Dedifferentiated amniotic fluid mesenchymal stem cell (primary cell): Measurements from ENCODE around the gene UBE2J2.

ENCODE experiments used
- DNase-seq: peaks from one replicate; pipeline ENCODE4 v3.0.0-alpha.2; 2016; ENCODE audit errors: extremely low spot score

UBE2J2 gene

GRCh38 chr1:1211541-1212441, 61.9 kb downstream of the UBE2J2 start:
- DNase-seq = no peak

- no peak for DNase-seq
These were observed 62.7 kb downstream of the UBE2J2 start for GRCh38 chr1:1210726-1211540.

- DNase-seq = no peak
These were observed 64.8 kb downstream of the UBE2J2 start for GRCh38 chr1:1208713-1209433.

GRCh38 chr1:1207571-1207892, 66.1 kb downstream of the UBE2J2 start:
- DNase-seq = no peak

GRCh38 chr1:1206966-1207531, 66.6 kb downstream of the UBE2J2 start:
- no peak for DNase-seq

GRCh38 chr1:1206376-1206965, 67.2 kb downstream of the UBE2J2 start, which contains the start of gene TNFRSF18:
TSS of gene TNFRSF18 (minus strand) at chr1:1206592. CDS start at chr1:1206571, 21 bp downstream.
- no peak for DNase-seq

GRCh38 chr1:1205769-1206375, 67.8 kb downstream of the UBE2J2 start:
- DNase-seq = no peak

GRCh38 chr1:1204998-1205768, 68.5 kb downstream of the UBE2J2 start:
- no peak for DNase-seq

- no peak for DNase-seq
These were observed 69.2 kb downstream of the UBE2J2 start for GRCh38 chr1:1204425-1204920.
